Endothelial cell of umbilical vein (primary cell): ENCODE data around the gene CLOCK. TPM values are rescaled to one million over a fixed set of nuclear protein-coding genes. Genes with fewer than 3 reads are reported as not detected.

Experiments
- BruUV-seq: library from RNA; stranded (reverse); fragments of 400-500 nt; replicated peaks from 2 replicates; lab custom pipeline; 2021; lab: Mats Ljungman, UMichigan
- CTCF ChIA-PET: fragments of 300-600, 350-600 bp; sonication (Branson Sonifier 250); formaldehyde crosslinking; loops from one replicate; lab custom pipeline; 2021; ENCODE audit warnings: antibody characterized with exemption, inconsistent platforms; lab: Charles Lee
- POLR2A ChIA-PET: fragments of 300-600, 350-600 bp; sonication (Branson Sonifier 250); formaldehyde crosslinking; loops from one replicate; lab custom pipeline; 2021; ENCODE audit warnings: antibody characterized with exemption, inconsistent platforms; lab: Charles Lee
- DNase-seq: peaks from one replicate; pipeline ENCODE4 v3.0.0-alpha.2; 2011; ENCODE audit warnings: low read depth, low spot score
- FAIRE-seq: peaks from 2 replicates; lab custom pipeline; 2011; peaks lifted over from hg19 to GRCh38; lab: Jason Lieb, UNC
- H2AFZ ChIP-seq: 2 replicates; pipeline ENCODE4 v1.6.0; 2012; ENCODE audit warnings: low read depth, low read length, control low read depth, inconsistent platforms
- H3K27ac ChIP-seq: 2 replicates; pipeline ENCODE4 v1.5.1; 2011; ENCODE audit warnings: low read depth, mild to moderate bottlenecking, control low read depth, low read length, moderate library complexity; ENCODE audit not compliant: insufficient read depth
- H3K27me3 ChIP-seq, 2 experiments: 2 replicates each; pipeline versions ENCODE4 v1.6.0 to v1.6.1; 2011; ENCODE audit warnings: low read length in 2 of 2, mixed read lengths in 1 of 2; ENCODE audit not compliant: control insufficient read depth in 2 of 2, insufficient read depth in 2 of 2
- H3K36me3 ChIP-seq, 2 experiments: 2 replicates in 1 of 2; 3 replicates in 1 of 2; pipeline ENCODE4 v1.5.1; 2011; ENCODE audit warnings: low read length in 2 of 2, mild to moderate bottlenecking in 1 of 2, moderate library complexity in 1 of 2; ENCODE audit not compliant: control insufficient read depth in 2 of 2, insufficient read depth in 2 of 2; ENCODE audit errors: extremely low read depth in 1 of 2
- H3K4me1 ChIP-seq: 3 replicates; pipeline ENCODE4 v1.5.1; 2011; ENCODE audit warnings: mild to moderate bottlenecking, low read length; ENCODE audit not compliant: control insufficient read depth, insufficient read depth; ENCODE audit errors: extremely low read depth
- H3K4me2 ChIP-seq: 2 replicates; pipeline ENCODE4 v1.6.1; 2011; ENCODE audit warnings: low read length, control low read depth, mixed read lengths; ENCODE audit not compliant: insufficient read depth
- H3K4me3 ChIP-seq, 3 experiments: fragments of 200-600 bp in 1 of 3; sonication (generic), shearing (Covaris generic) in 1 of 3; replicated peaks in 1 of 3; 2 replicates each; pipeline ENCODE4 v1.5.1; 2011 to 2016; ENCODE audit warnings: control low read depth in 3 of 3, low read length in 3 of 3, mild to moderate bottlenecking in 2 of 3, inconsistent platforms in 1 of 3, low read depth in 1 of 3, moderate library complexity in 1 of 3; ENCODE audit not compliant: insufficient read depth in 1 of 3
- H3K79me2 ChIP-seq: 2 replicates; pipeline ENCODE4 v1.6.0; 2012; ENCODE audit warnings: low read length, inconsistent platforms; ENCODE audit not compliant: control insufficient read depth, insufficient read depth
- H3K9ac ChIP-seq: replicated peaks from 2 replicates; pipeline ENCODE3; 2011; ENCODE audit warnings: low read length, control low read depth; ENCODE audit not compliant: insufficient read depth; ENCODE audit errors: extremely low read depth
- H3K9me1 ChIP-seq: replicated peaks from 3 replicates; pipeline ENCODE4 v1.6.0; 2011; ENCODE audit warnings: mild to moderate bottlenecking, low read length; ENCODE audit not compliant: control insufficient read depth, insufficient read depth; ENCODE audit errors: extremely low read depth
- H3K9me3 ChIP-seq: replicated peaks from 2 replicates; pipeline ENCODE4 v1.5.1; 2012; ENCODE audit warnings: low read length, inconsistent platforms; ENCODE audit not compliant: control insufficient read depth, insufficient read depth
- H4K20me1 ChIP-seq: replicated peaks from 2 replicates; pipeline ENCODE3; 2011; ENCODE audit warnings: mild to moderate bottlenecking, low read length; ENCODE audit not compliant: control insufficient read depth, insufficient read depth; ENCODE audit errors: extremely low read depth
- EZH2 ChIP-seq: IDR thresholded peaks from 2 replicates; pipeline ENCODE4 v1.6.1; 2012; ENCODE audit warnings: borderline replicate concordance, low read depth, mild to moderate bottlenecking, moderate library complexity, low read length, inconsistent platforms; ENCODE audit not compliant: severe bottlenecking
- FOS ChIP-seq: IDR thresholded peaks from 2 replicates; pipeline ENCODE4 v1.6.1; 2011; ENCODE audit warnings: mild to moderate bottlenecking, low read length, moderate library complexity, borderline replicate concordance; ENCODE audit not compliant: insufficient read depth
- GATA2 ChIP-seq: IDR thresholded peaks from 2 replicates; pipeline ENCODE4 v1.7.0; 2011; ENCODE audit warnings: low read depth, mild to moderate bottlenecking, moderate library complexity, mixed read lengths, low read length; ENCODE audit not compliant: insufficient read length, insufficient read depth
- JUN ChIP-seq: IDR thresholded peaks from 2 replicates; pipeline ENCODE4 v1.6.1; 2011; ENCODE audit warnings: borderline replicate concordance, low read depth; ENCODE audit not compliant: insufficient read length, insufficient read depth
- MYC ChIP-seq: IDR thresholded peaks from one replicate; pipeline ENCODE4 v1.6.1; 2011; ENCODE audit warnings: mild to moderate bottlenecking, low read depth, low read length
- POLR2A ChIP-seq: IDR thresholded peaks from 2 replicates; pipeline ENCODE4 v1.6.1; 2012; ENCODE audit warnings: low read depth, mild to moderate bottlenecking, control low read depth, low read length
- POLR2AphosphoS5 ChIP-seq: IDR thresholded peaks from 2 replicates; pipeline ENCODE4 v1.6.1; 2012; ENCODE audit warnings: low read depth, mild to moderate bottlenecking, control low read depth, low read length, moderate library complexity; ENCODE audit not compliant: insufficient read depth
- dilution Hi-C: fragments of 300-500 bp; cut with MboI; formaldehyde crosslinking; loops from one replicate; pipeline ENCODE4 v1.15.0; 2019; ENCODE audit warnings: low sequenced_read_pairs; ENCODE audit not compliant: extremely low pct_ligation_motif_present
- intact Hi-C: fragments of 100-400 bp; cut with micrococcal nuclease; formaldehyde crosslinking; loops from one replicate; pipeline ENCODE4 v1.10.0; 2022
- polyA plus RNA-seq, 4 experiments: library from polyadenylated mRNA; depleted of rRNA in 3 of 4; stranded (reverse) in 3 of 4; unstranded in 1 of 4; fragments of >200 nt; gene quantifications; 2 replicates each; pipeline versions ENCODE4 v1.2.1 to v1.2.3, GENCODE V29; 2011 to 2012; ENCODE audit warnings: missing spikeins in 1 of 4
- total RNA-seq: library from RNA; stranded (reverse); gene quantifications from 2 replicates; pipeline ENCODE4 v1.2.3, GENCODE V29; 2021
- TF ChIP-seq, protein P1 (sequence below): IDR thresholded peaks from 2 replicates; pipeline ENCODE4 v1.6.1; 2011; ENCODE audit not compliant: insufficient read depth, insufficient read length
- TF ChIP-seq, protein P2 (sequence below), 2 donors: IDR thresholded peaks; 1 replicate in 1 of 2; 2 replicates in 1 of 2; pipeline ENCODE4 v1.5.1; 2011; ENCODE audit warnings: low read length in 2 of 2, mild to moderate bottlenecking in 2 of 2, moderate library complexity in 2 of 2, control low read depth in 1 of 2, inconsistent platforms in 1 of 2, low read depth in 1 of 2; ENCODE audit not compliant: insufficient read depth in 1 of 2; ENCODE audit errors: extremely low read depth in 1 of 2

Gene CLOCK
- total and polyA plus RNA-seq, 2 donors (not counting 3 experiments of a cell fraction or from before 2014, with no cell fraction given), result 7.5 to 23.8 TPM

DNA sequence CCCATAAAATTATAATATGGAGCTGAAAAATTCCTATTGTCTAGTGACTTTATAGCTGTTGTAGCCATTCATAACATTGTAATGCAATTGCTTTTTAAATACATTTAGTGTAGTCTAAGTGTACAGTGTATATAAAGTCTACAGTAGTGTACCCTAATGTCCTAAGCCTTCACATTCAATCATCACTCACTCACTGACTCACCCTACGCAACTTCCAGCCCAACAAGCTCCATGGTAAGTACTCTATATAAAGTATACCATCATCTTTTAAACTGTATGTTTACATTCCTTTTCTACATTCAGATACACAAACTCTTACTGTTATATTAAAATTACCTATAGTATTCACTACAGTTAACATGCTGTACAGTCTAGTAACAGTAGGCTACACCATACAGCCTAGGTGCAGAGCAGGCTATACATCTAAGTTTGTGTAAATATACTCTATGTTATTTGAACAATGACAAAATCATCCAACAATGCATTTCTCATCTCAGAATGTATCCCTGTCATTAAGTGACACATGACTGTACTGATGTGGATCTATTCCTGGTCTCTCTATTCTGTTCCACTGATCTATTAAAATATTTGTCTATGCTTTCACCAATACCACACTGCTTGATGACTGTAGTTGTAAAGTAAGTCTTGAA lies 33.7 kb downstream of the CLOCK start:
- no peak overlapping the region for H3K9ac ChIP-seq
- no peaks in the 10 kb centered on the region for H3K36me3 ChIP-seq
- intact Hi-C loops, result no loop called here
- peaks cover 5% of the 10 kb centered on the region for H3K4me1 ChIP-seq
- H3K79me2 ChIP-seq, result peaks cover 2% of the 10 kb centered on the region
- H3K9me3 ChIP-seq, result no peaks in the 10 kb centered on the region
- FAIRE-seq (no peak), DNase-seq (no peak)
- H2AFZ ChIP-seq, result no peak overlapping the region
- CTCF ChIA-PET, result interaction anchor here (1.2 kb wide), 1 partner anchor 9 kb away, joined by 3 read pairs; no protein-coding TSS in a partner anchor
- H4K20me1 ChIP-seq, result no peaks in the 10 kb centered on the region
- dilution Hi-C loops, result no loop called here
- H3K4me2 ChIP-seq, result no peak overlapping the region
- TF ChIP-seq MYC, result no peak
- no peak for TF ChIP-seq GATA2
- TF ChIP-seq EZH2, result no peak
- no peak for TF ChIP-seq POLR2AphosphoS5
- TF ChIP-seq, protein P1, sequence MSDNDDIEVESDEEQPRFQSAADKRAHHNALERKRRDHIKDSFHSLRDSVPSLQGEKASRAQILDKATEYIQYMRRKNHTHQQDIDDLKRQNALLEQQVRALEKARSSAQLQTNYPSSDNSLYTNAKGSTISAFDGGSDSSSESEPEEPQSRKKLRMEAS, result no peak
- no peak for TF ChIP-seq JUN
- POLR2A ChIA-PET, result no interaction called here
- no peaks in the 10 kb centered on the region for H3K9me1 ChIP-seq
- H3K4me3 ChIP-seq, result no peak overlapping the region
- no peaks in the 10 kb centered on the region for H3K27me3 ChIP-seq
- no peak overlapping the region for H3K27ac ChIP-seq
- BruUV-seq, result no TSS peak

DNA sequence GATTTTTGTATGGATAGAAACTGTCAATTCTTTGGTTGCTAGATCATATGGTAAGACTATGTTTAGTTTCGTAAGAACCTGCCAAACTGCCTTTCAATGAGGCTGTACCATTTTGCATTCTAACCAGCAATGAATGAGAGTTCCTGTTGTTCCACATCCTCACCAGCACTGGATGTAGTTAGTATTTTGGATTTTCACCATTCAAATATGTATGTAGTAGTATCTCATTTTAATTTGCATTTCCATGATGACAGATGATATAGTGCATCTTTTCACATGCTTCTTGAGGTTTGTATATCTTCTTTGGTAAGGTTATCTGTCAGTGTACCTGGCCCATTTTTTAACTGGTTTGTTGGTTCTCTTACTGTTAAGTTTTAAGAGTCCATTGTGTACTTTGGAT lies 34.6 kb downstream of the CLOCK start:
- DNase-seq (no peak), FAIRE-seq (no peak)
- no peaks in the 10 kb centered on the region for H4K20me1 ChIP-seq
- peaks cover 5% of the 10 kb centered on the region for H3K4me1 ChIP-seq
- dilution Hi-C loops (no loop called here), intact Hi-C loops (no loop called here)
- H3K9me3 ChIP-seq, result no peaks in the 10 kb centered on the region
- H3K4me2 ChIP-seq, result no peak overlapping the region
- ChIA-PET POLR2A (no interaction called here), CTCF (interaction anchor here (1.2 kb wide), 1 partner anchor 8 kb away, joined by 3 read pairs; no protein-coding TSS in a partner anchor)
- no peaks in the 10 kb centered on the region for H3K9me1 ChIP-seq
- BruUV-seq, result no TSS peak
- TF ChIP-seq POLR2A (no peak), JUN (no peak), EZH2 (no peak), POLR2AphosphoS5 (no peak), MYC (no peak), FOS (no peak), GATA2 (no peak)
- TF ChIP-seq, protein P2, sequence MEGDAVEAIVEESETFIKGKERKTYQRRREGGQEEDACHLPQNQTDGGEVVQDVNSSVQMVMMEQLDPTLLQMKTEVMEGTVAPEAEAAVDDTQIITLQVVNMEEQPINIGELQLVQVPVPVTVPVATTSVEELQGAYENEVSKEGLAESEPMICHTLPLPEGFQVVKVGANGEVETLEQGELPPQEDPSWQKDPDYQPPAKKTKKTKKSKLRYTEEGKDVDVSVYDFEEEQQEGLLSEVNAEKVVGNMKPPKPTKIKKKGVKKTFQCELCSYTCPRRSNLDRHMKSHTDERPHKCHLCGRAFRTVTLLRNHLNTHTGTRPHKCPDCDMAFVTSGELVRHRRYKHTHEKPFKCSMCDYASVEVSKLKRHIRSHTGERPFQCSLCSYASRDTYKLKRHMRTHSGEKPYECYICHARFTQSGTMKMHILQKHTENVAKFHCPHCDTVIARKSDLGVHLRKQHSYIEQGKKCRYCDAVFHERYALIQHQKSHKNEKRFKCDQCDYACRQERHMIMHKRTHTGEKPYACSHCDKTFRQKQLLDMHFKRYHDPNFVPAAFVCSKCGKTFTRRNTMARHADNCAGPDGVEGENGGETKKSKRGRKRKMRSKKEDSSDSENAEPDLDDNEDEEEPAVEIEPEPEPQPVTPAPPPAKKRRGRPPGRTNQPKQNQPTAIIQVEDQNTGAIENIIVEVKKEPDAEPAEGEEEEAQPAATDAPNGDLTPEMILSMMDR (IDR thresholded peaks at IDR 0.05; ENCODE audit: extremely low read depth in 1 of 2, insufficient read depth in 1 of 2, low read depth in 1 of 2, low read length in 2 of 2), result no peak
- TF ChIP-seq, protein P1, result no peak
- H3K36me3 ChIP-seq, result no peaks in the 10 kb centered on the region
- H3K9ac ChIP-seq, result no peak overlapping the region
- no peaks in the 10 kb centered on the region for H3K27me3 ChIP-seq
- no peak overlapping the region for H3K27ac ChIP-seq
- H3K4me3 ChIP-seq, result no peak overlapping the region
- no peak overlapping the region for H2AFZ ChIP-seq
- H3K79me2 ChIP-seq, result peaks cover 1% of the 10 kb centered on the region
